Gastrocnemius medialis (tissue), 4 donors: ENCODE results near the gene ZBTB16.

Experiments
- POLR2A ChIP-seq, 2 donors: fragments of 450-650 bp; IDR thresholded peaks; one replicate each; pipeline ENCODE4 v1.6.1; 2017; ENCODE audit warnings: antibody characterized with exemption in 2 of 2, mild to moderate bottlenecking in 2 of 2, moderate library complexity in 2 of 2
- TF ChIP-seq, protein P1 (sequence below), 5 experiments: fragments of 450-650 bp in 3 of 5; fragments of 200-600 bp in 2 of 5; sonication (generic) in 2 of 5; IDR thresholded peaks in 4 of 5; conservative IDR thresholded peaks in 1 of 5; 1 replicate in 4 of 5; 2 replicates in 1 of 5; pipeline ENCODE4 v1.5.1; 2016 to 2019; ENCODE audit warnings: antibody characterized with exemption in 5 of 5, mild to moderate bottlenecking in 3 of 5, moderate library complexity in 3 of 5

DNA sequence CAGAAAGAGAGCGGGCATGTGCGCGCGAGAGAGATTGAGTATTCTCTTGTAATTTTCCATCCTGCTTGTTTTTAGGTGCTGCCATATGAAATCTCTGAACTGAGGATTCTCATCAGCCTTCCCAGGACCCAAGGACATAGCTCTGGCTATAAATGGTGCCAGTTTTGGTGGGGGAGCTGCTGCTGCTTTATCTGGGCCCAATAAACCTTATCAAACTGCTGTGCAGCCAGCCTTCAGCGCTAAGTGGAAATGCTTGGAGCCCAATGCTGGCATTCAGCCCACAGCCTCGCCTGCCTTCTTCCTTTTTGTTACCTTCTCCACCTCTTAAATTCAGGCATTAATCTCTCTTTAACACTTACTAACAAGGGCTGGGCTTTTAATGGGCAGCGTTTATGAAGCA lies 2.4 kb upstream of the ZBTB16 start:
- TF ChIP-seq, protein P1, sequence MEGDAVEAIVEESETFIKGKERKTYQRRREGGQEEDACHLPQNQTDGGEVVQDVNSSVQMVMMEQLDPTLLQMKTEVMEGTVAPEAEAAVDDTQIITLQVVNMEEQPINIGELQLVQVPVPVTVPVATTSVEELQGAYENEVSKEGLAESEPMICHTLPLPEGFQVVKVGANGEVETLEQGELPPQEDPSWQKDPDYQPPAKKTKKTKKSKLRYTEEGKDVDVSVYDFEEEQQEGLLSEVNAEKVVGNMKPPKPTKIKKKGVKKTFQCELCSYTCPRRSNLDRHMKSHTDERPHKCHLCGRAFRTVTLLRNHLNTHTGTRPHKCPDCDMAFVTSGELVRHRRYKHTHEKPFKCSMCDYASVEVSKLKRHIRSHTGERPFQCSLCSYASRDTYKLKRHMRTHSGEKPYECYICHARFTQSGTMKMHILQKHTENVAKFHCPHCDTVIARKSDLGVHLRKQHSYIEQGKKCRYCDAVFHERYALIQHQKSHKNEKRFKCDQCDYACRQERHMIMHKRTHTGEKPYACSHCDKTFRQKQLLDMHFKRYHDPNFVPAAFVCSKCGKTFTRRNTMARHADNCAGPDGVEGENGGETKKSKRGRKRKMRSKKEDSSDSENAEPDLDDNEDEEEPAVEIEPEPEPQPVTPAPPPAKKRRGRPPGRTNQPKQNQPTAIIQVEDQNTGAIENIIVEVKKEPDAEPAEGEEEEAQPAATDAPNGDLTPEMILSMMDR (IDR thresholded peaks at IDR 0.05 in 4 of 5, conservative IDR thresholded peaks at IDR 0.05 in 1 of 5): no peak
- no peak for TF ChIP-seq POLR2A (IDR thresholded peaks at IDR 0.05)
